ENCODE results near the gene TRABD2B.

The TRABD2B gene

DNA sequence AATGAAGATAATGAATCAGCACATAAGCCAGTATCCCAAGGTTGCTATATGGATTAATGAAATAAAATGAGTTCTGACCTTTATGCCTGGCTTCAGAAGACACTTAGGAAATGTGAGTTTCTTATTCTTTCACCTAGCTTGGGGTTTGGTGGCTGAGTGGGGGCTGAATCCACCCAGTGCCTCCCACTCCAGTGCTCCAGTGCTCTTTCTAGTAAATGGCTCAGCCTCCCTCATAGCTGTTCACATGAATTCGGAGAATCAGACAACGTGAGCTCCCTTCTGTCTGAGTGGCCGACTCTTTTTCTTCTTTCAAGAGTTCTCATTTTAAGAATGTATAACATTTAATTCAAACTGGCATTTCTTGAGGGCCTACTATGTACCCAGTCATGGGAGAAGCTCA, 43.5 kb downstream of the TRABD2B start:
- Histone ChIP-seq H3K14ac (ENCODE audit: low read length) (no peak overlapping the region), H3K27ac (replicated peaks; ENCODE audit: low read length) (no peak overlapping the region), H2BK5ac (ENCODE audit: low read length) (no peak overlapping the region), H2BK12ac (ENCODE audit: low read length) (no peak overlapping the region), H3K4me3 (ENCODE audit: low read length in 2 of 2) (no peak overlapping the region), H3K79me1 (ENCODE audit: low read depth, low read length) (no peaks in the 10 kb centered on the region), H3K27me3 (ENCODE audit: control insufficient read depth in 3 of 3, insufficient read depth in 3 of 3, low read depth in 1 of 3, low read length in 3 of 3) (no peaks in the 10 kb centered on the region), H3K23ac (ENCODE audit: low read depth, low read length, poor library complexity) (no peak overlapping the region), H3K4ac (ENCODE audit: low read length) (no peak overlapping the region), H2AFZ (ENCODE audit: low read length) (no peak overlapping the region), H3K36me3 (replicated peaks in 1 of 2; ENCODE audit: control insufficient read depth in 2 of 2, insufficient read depth in 2 of 2, low read length in 2 of 2) (no peaks in the 10 kb centered on the region), H3K9me3 (replicated peaks in 1 of 2; ENCODE audit: control insufficient read depth in 2 of 2, insufficient read depth in 1 of 2, low read depth in 1 of 2, low read length in 2 of 2) (no peaks in the 10 kb centered on the region), H3K18ac (ENCODE audit: low read length) (no peak overlapping the region), H3K4me1 (ENCODE audit: control insufficient read depth in 2 of 2, insufficient read depth in 1 of 2, low read depth in 1 of 2, low read length in 2 of 2) (no peaks in the 10 kb centered on the region), H2AK5ac (ENCODE audit: low read depth, low read length) (no peak overlapping the region), H4K91ac (ENCODE audit: low read depth, low read length, poor library complexity) (no peak overlapping the region), H2BK120ac (ENCODE audit: low read depth, low read length) (no peak overlapping the region), H2BK15ac (ENCODE audit: low read length) (no peak overlapping the region), H3K4me2 (ENCODE audit: insufficient read depth, low read length, poor library complexity, severe bottlenecking) (no peak overlapping the region), H4K8ac (ENCODE audit: low read depth, low read length) (no peak overlapping the region), H3K9ac (ENCODE audit: low read depth, low read length, poor library complexity) (no peak overlapping the region)
- no CpG with 5 or more reads among the region's 3 CpGs for whole genome bisulfite sequencing, 2 donors (ENCODE audit: extremely low coverage in 2 of 2, insufficient read length in 2 of 2, insufficient replicate concordance in 1 of 2)
- no peak for DNase-seq (ENCODE audit: low spot score)

GRCh38 chr1:47951545-47952235, 45.5 kb downstream of the TRABD2B start:
- no peaks in the 10 kb centered on the region for H3K27me3 ChIP-seq (ENCODE audit: control insufficient read depth in 3 of 3, insufficient read depth in 3 of 3, low read depth in 1 of 3, low read length in 3 of 3)
- no peak overlapping the region for H2BK5ac ChIP-seq (ENCODE audit: low read length)
- no peak overlapping the region for H2AFZ ChIP-seq (ENCODE audit: low read length)
- no peak overlapping the region for H3K4me2 ChIP-seq (ENCODE audit: insufficient read depth, low read length, poor library complexity, severe bottlenecking)
- H4K8ac ChIP-seq (ENCODE audit: low read depth, low read length), result no peak overlapping the region
- no peak overlapping the region for H3K9ac ChIP-seq (ENCODE audit: low read depth, low read length, poor library complexity)
- no peak overlapping the region for H2BK120ac ChIP-seq (ENCODE audit: low read depth, low read length)
- no peak overlapping the region for H4K91ac ChIP-seq (ENCODE audit: low read depth, low read length, poor library complexity)
- H3K18ac ChIP-seq (ENCODE audit: low read length), result peak overlapping the region; percentile 16
- no peak overlapping the region for H2AK5ac ChIP-seq (ENCODE audit: low read depth, low read length)
- no peak for DNase-seq (ENCODE audit: low spot score)
- H3K14ac ChIP-seq (ENCODE audit: low read length), result no peak overlapping the region
- no peak overlapping the region for H3K27ac ChIP-seq (replicated peaks; ENCODE audit: low read length)
- H3K23ac ChIP-seq (ENCODE audit: low read depth, low read length, poor library complexity), result peak overlapping the region; percentile 21
- no CpG with 5 or more reads among the region's 6 CpGs for WGBS, 2 donors (ENCODE audit: extremely low coverage in 2 of 2, insufficient read length in 2 of 2, insufficient replicate concordance in 1 of 2)
- H3K9me3 ChIP-seq (replicated peaks in 1 of 2; ENCODE audit: control insufficient read depth in 2 of 2, insufficient read depth in 1 of 2, low read depth in 1 of 2, low read length in 2 of 2), result no peaks in the 10 kb centered on the region
- no peaks in the 10 kb centered on the region for H3K36me3 ChIP-seq (replicated peaks in 1 of 2; ENCODE audit: control insufficient read depth in 2 of 2, insufficient read depth in 2 of 2, low read length in 2 of 2)
- H3K4me1 ChIP-seq (ENCODE audit: control insufficient read depth in 2 of 2, insufficient read depth in 1 of 2, low read depth in 1 of 2, low read length in 2 of 2), result no peaks in the 10 kb centered on the region
- peak overlapping the region; percentile 27 for H2BK12ac ChIP-seq (ENCODE audit: low read length)
- H3K4ac ChIP-seq (ENCODE audit: low read length), result no peak overlapping the region
- H3K79me1 ChIP-seq (ENCODE audit: low read depth, low read length), result no peaks in the 10 kb centered on the region
- no peak overlapping the region for H2BK15ac ChIP-seq (ENCODE audit: low read length)
- H3K4me3 ChIP-seq (ENCODE audit: low read length in 2 of 2), result no peak overlapping the region

DNA sequence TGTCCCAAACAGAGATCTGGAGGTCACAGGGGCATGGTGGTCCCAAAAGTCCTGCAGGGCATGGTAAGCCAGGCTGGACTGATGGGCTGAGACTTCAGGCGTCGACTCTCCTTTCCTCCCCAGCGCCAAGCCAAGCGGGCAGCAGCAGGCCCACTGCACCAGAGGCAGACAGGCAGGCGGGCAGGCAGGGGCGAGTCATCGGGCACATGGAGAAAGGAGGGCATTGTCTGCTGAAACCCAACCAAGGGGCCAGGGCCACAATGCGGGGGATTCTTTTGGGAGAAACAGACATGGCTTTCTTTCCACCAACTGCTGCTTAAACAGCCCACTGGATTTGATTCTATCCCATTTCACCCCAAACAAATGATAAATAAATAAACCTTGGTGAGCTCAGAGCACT, 46.2 kb downstream of the TRABD2B start:
- no peaks in the 10 kb centered on the region for H3K9me3 ChIP-seq (replicated peaks in 1 of 2; ENCODE audit: control insufficient read depth in 2 of 2, insufficient read depth in 1 of 2, low read depth in 1 of 2, low read length in 2 of 2)
- H4K8ac ChIP-seq (ENCODE audit: low read depth, low read length), result no peak overlapping the region
- H3K27ac ChIP-seq (replicated peaks; ENCODE audit: low read length), result no peak overlapping the region
- H4K91ac ChIP-seq (ENCODE audit: low read depth, low read length, poor library complexity), result no peak overlapping the region
- H3K9ac ChIP-seq (ENCODE audit: low read depth, low read length, poor library complexity), result no peak overlapping the region
- no peak overlapping the region for H3K4ac ChIP-seq (ENCODE audit: low read length)
- no peak overlapping the region for H3K4me2 ChIP-seq (ENCODE audit: insufficient read depth, low read length, poor library complexity, severe bottlenecking)
- no peak overlapping the region for H2BK5ac ChIP-seq (ENCODE audit: low read length)
- H3K4me3 ChIP-seq (ENCODE audit: low read length in 2 of 2), result no peak overlapping the region
- H2BK120ac ChIP-seq (ENCODE audit: low read depth, low read length), result no peak overlapping the region
- no peak overlapping the region for H2BK15ac ChIP-seq (ENCODE audit: low read length)
- no peak overlapping the region for H2AK5ac ChIP-seq (ENCODE audit: low read depth, low read length)
- H2BK12ac ChIP-seq (ENCODE audit: low read length), result no peak overlapping the region
- H3K36me3 ChIP-seq (replicated peaks in 1 of 2; ENCODE audit: control insufficient read depth in 2 of 2, insufficient read depth in 2 of 2, low read length in 2 of 2), result no peaks in the 10 kb centered on the region
- no peaks in the 10 kb centered on the region for H3K27me3 ChIP-seq (ENCODE audit: control insufficient read depth in 3 of 3, insufficient read depth in 3 of 3, low read depth in 1 of 3, low read length in 3 of 3)
- H3K79me1 ChIP-seq (ENCODE audit: low read depth, low read length), result no peaks in the 10 kb centered on the region
- H3K23ac ChIP-seq (ENCODE audit: low read depth, low read length, poor library complexity), result no peak overlapping the region
- DNase-seq (ENCODE audit: low spot score), result no peak
- H3K4me1 ChIP-seq (ENCODE audit: control insufficient read depth in 2 of 2, insufficient read depth in 1 of 2, low read depth in 1 of 2, low read length in 2 of 2), result no peaks in the 10 kb centered on the region
- WGBS, 2 donors (ENCODE audit: extremely low coverage in 2 of 2, insufficient read length in 2 of 2, insufficient replicate concordance in 1 of 2), result no CpG with 5 or more reads among the region's 8 CpGs
- H2AFZ ChIP-seq (ENCODE audit: low read length), result no peak overlapping the region
- H3K18ac ChIP-seq (ENCODE audit: low read length), result no peak overlapping the region
- no peak overlapping the region for H3K14ac ChIP-seq (ENCODE audit: low read length)

GRCh38 chr1:47950471-47950870, 46.7 kb downstream of the TRABD2B start:
- Histone ChIP-seq H3K18ac (ENCODE audit: low read length) (no peak overlapping the region), H2BK12ac (ENCODE audit: low read length) (no peak overlapping the region), H2BK5ac (ENCODE audit: low read length) (no peak overlapping the region), H3K27ac (replicated peaks; ENCODE audit: low read length) (no peak overlapping the region), H3K79me1 (ENCODE audit: low read depth, low read length) (no peaks in the 10 kb centered on the region), H3K9ac (ENCODE audit: low read depth, low read length, poor library complexity) (no peak overlapping the region), H2AK5ac (ENCODE audit: low read depth, low read length) (no peak overlapping the region), H3K4ac (ENCODE audit: low read length) (no peak overlapping the region), H3K14ac (ENCODE audit: low read length) (no peak overlapping the region), H3K4me1 (ENCODE audit: control insufficient read depth in 2 of 2, insufficient read depth in 1 of 2, low read depth in 1 of 2, low read length in 2 of 2) (no peaks in the 10 kb centered on the region), H3K9me3 (replicated peaks in 1 of 2; ENCODE audit: control insufficient read depth in 2 of 2, insufficient read depth in 1 of 2, low read depth in 1 of 2, low read length in 2 of 2) (no peaks in the 10 kb centered on the region), H2BK15ac (ENCODE audit: low read length) (no peak overlapping the region), H3K23ac (ENCODE audit: low read depth, low read length, poor library complexity) (no peak overlapping the region), H4K8ac (ENCODE audit: low read depth, low read length) (no peak overlapping the region), H2AFZ (ENCODE audit: low read length) (no peak overlapping the region), H3K36me3 (replicated peaks in 1 of 2; ENCODE audit: control insufficient read depth in 2 of 2, insufficient read depth in 2 of 2, low read length in 2 of 2) (no peaks in the 10 kb centered on the region), H4K91ac (ENCODE audit: low read depth, low read length, poor library complexity) (no peak overlapping the region), H3K4me2 (ENCODE audit: insufficient read depth, low read length, poor library complexity, severe bottlenecking) (no peak overlapping the region), H3K27me3 (ENCODE audit: control insufficient read depth in 3 of 3, insufficient read depth in 3 of 3, low read depth in 1 of 3, low read length in 3 of 3) (no peaks in the 10 kb centered on the region), H3K4me3 (ENCODE audit: low read length in 2 of 2) (no peak overlapping the region), H2BK120ac (ENCODE audit: low read depth, low read length) (no peak overlapping the region)
- DNase-seq (ENCODE audit: low spot score), result no peak
- WGBS, 2 donors (ENCODE audit: extremely low coverage in 2 of 2, insufficient read length in 2 of 2, insufficient replicate concordance in 1 of 2), result no CpG with 5 or more reads among the region's 3 CpGs

Data from neuronal stem cell (in vitro differentiated cells).